SU-DHL-6 (cell line): Measurements from ENCODE around the gene RIMS4.
"Not testable (repeated sequence)": the region's sequence is repeated elsewhere in the genome, so short reads cannot be mapped to it uniquely, and the experiment has no call there.

ENCODE experiments used
- H2AFZ ChIP-seq: fragments of 200-600 bp; sonication (generic); 2 replicates; pipeline ENCODE4 v1.6.1; 2014; ENCODE audit warnings: low read depth, mild to moderate bottlenecking, moderate library complexity, mixed read lengths, antibody characterized with exemption, low read length; ENCODE audit not compliant: severe bottlenecking
- H3F3A ChIP-seq: fragments of 200-600 bp; shearing (Covaris generic); 2 replicates; pipeline ENCODE4 v1.6.0; 2016; ENCODE audit warnings: antibody characterized with exemption, mild to moderate bottlenecking; ENCODE audit not compliant: insufficient read depth
- H3K27ac ChIP-seq: fragments of 200-600 bp; sonication (generic); 2 replicates; pipeline ENCODE4 v1.5.1; 2016; ENCODE audit warnings: low read depth, mild to moderate bottlenecking, low read length, moderate library complexity, mixed read lengths
- H3K27me3 ChIP-seq: fragments of 200-600 bp; sonication (generic), shearing (Covaris generic); 2 replicates; pipeline ENCODE4 v1.6.0; 2014; ENCODE audit warnings: mild to moderate bottlenecking, low read length
- H3K36me3 ChIP-seq: fragments of 200-600 bp; sonication (generic); 2 replicates; pipeline ENCODE4 v1.6.1; 2014; ENCODE audit warnings: mild to moderate bottlenecking, low read length, mixed read lengths
- H3K4me2 ChIP-seq: fragments of 300-600, 200-600 bp; shearing (Covaris generic), sonication (generic); 2 replicates; pipeline ENCODE4 v1.6.0; 2014; ENCODE audit warnings: low read length, low read depth, mild to moderate bottlenecking; ENCODE audit not compliant: poor library complexity, severe bottlenecking
- H3K4me3 ChIP-seq: fragments of 200-600 bp; sonication (generic); 2 replicates; pipeline ENCODE4 v1.5.1; 2014; ENCODE audit warnings: antibody characterized with exemption, low read length, mild to moderate bottlenecking, mixed read lengths; ENCODE audit not compliant: insufficient read depth, poor library complexity, severe bottlenecking
- H3K79me2 ChIP-seq: fragments of 200-600 bp; sonication (generic); 2 replicates; pipeline ENCODE4 v1.6.1; 2014; ENCODE audit warnings: mild to moderate bottlenecking, low read length, moderate library complexity; ENCODE audit not compliant: insufficient read depth
- H3K9ac ChIP-seq: fragments of 200-600 bp; sonication (generic); 2 replicates; pipeline ENCODE4 v1.7.0; 2014; ENCODE audit warnings: mild to moderate bottlenecking, low read length
- H3K9me2 ChIP-seq: fragments of 200-600 bp; sonication (generic); replicated peaks from 2 replicates; pipeline ENCODE4 v1.6.1; 2014; ENCODE audit warnings: low read length; ENCODE audit not compliant: insufficient read depth
- H3K9me3 ChIP-seq: fragments of 200-600 bp; sonication (generic); 2 replicates; pipeline ENCODE4 v1.6.1; 2014; ENCODE audit warnings: low read length, mixed read lengths; ENCODE audit not compliant: insufficient read depth
- H4K20me1 ChIP-seq: fragments of 200-600 bp; sonication (generic); 2 replicates; pipeline ENCODE4 v1.6.1; 2014; ENCODE audit warnings: low read depth, mild to moderate bottlenecking, antibody characterized with exemption, low read length, moderate library complexity, mixed read lengths
- EZH2phosphoT487 ChIP-seq: fragments of 200-600 bp; sonication (generic), shearing (Covaris generic); conservative IDR thresholded peaks from 2 replicates; pipeline ENCODE4 v1.6.1; 2018; ENCODE audit warnings: mild to moderate bottlenecking, antibody characterized with exemption, low read length, moderate library complexity, mixed read lengths
- TF ChIP-seq, protein P1 (sequence below): fragments of 200-600 bp; sonication (generic); IDR thresholded peaks from one replicate; pipeline ENCODE4 v1.5.1; 2017; ENCODE audit warnings: antibody characterized with exemption, mild to moderate bottlenecking, low read length, moderate library complexity; ENCODE audit not compliant: insufficient read depth, poor library complexity, severe bottlenecking

The RIMS4 gene

GRCh38 chr20:44829688-44830087 lies 19.3 kb upstream of the RIMS4 start:
- H3F3A ChIP-seq = no peaks in the 10 kb centered on the region
- no peak overlapping the region for H3K9ac ChIP-seq
- H4K20me1 ChIP-seq = no peaks in the 10 kb centered on the region
- no peak overlapping the region for H3K4me3 ChIP-seq
- H3K9me2 ChIP-seq = no peaks in the 10 kb centered on the region
- H3K27me3 ChIP-seq = no peaks in the 10 kb centered on the region
- H3K4me2 ChIP-seq = no peak overlapping the region
- no peak for TF ChIP-seq EZH2phosphoT487
- TF ChIP-seq, protein P1, sequence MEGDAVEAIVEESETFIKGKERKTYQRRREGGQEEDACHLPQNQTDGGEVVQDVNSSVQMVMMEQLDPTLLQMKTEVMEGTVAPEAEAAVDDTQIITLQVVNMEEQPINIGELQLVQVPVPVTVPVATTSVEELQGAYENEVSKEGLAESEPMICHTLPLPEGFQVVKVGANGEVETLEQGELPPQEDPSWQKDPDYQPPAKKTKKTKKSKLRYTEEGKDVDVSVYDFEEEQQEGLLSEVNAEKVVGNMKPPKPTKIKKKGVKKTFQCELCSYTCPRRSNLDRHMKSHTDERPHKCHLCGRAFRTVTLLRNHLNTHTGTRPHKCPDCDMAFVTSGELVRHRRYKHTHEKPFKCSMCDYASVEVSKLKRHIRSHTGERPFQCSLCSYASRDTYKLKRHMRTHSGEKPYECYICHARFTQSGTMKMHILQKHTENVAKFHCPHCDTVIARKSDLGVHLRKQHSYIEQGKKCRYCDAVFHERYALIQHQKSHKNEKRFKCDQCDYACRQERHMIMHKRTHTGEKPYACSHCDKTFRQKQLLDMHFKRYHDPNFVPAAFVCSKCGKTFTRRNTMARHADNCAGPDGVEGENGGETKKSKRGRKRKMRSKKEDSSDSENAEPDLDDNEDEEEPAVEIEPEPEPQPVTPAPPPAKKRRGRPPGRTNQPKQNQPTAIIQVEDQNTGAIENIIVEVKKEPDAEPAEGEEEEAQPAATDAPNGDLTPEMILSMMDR = no peak
- H3K27ac ChIP-seq = no peak overlapping the region
- H3K36me3 ChIP-seq = no peaks in the 10 kb centered on the region
- H3K9me3 ChIP-seq = no peaks in the 10 kb centered on the region
- H2AFZ ChIP-seq = no peak overlapping the region
- H3K79me2 ChIP-seq = no peaks in the 10 kb centered on the region

- Histone ChIP-seq H3K9me3 (no peaks in the 10 kb centered on the region), H2AFZ (no peak overlapping the region), H3K27me3 (no peaks in the 10 kb centered on the region), H3K79me2 (no peaks in the 10 kb centered on the region), H3K4me2 (no peak overlapping the region), H3F3A (no peaks in the 10 kb centered on the region), H3K4me3 (no peak overlapping the region), H3K27ac (no peak overlapping the region), H4K20me1 (no peaks in the 10 kb centered on the region), H3K9ac (no peak overlapping the region), H3K36me3 (no peaks in the 10 kb centered on the region), H3K9me2 (no peaks in the 10 kb centered on the region)
- TF ChIP-seq, protein P1 = no peak
- TF ChIP-seq EZH2phosphoT487 = no peak
These were observed 18.3 kb upstream of the RIMS4 start for GRCh38 chr20:44828640-44829039.

- no peak overlapping the region for H3K4me2 ChIP-seq
- H4K20me1 ChIP-seq = no peaks in the 10 kb centered on the region
- H3K4me3 ChIP-seq = no peak overlapping the region
- no peaks in the 10 kb centered on the region for H3F3A ChIP-seq
- no peak overlapping the region for H3K27ac ChIP-seq
- no peak overlapping the region for H3K9ac ChIP-seq
- TF ChIP-seq, protein P1 = no peak
- no peak for TF ChIP-seq EZH2phosphoT487
- H3K79me2 ChIP-seq = no peaks in the 10 kb centered on the region
- no peaks in the 10 kb centered on the region for H3K27me3 ChIP-seq
- no peaks in the 10 kb centered on the region for H3K36me3 ChIP-seq
- no peaks in the 10 kb centered on the region for H3K9me3 ChIP-seq
- no peak overlapping the region for H2AFZ ChIP-seq
- H3K9me2 ChIP-seq = no peaks in the 10 kb centered on the region
These were observed 17.1 kb upstream of the RIMS4 start for GRCh38 chr20:44827401-44827800.

DNA sequence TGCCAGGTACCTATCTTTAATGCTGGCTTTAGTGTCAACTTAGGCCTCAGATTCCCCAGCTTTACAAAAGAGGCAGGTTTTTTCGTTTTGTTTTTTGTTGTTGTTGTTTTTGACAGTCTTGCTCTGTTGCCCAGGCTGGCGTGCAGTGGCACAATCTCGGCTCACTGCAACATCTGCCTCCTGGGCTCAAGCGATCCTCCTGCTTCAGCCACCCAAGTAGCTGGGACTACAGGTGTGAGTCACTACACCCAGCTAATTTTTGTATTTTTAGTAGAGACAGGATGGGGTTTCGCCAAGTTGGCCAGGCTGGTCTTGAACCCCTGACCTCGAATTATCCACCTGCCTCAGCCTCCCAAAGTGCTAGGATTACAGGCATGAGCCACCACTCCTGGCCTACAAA lies 11.2 kb upstream of the RIMS4 start:
- H3K9me2 ChIP-seq, H3K4me2 ChIP-seq, H3F3A ChIP-seq, H3K9ac ChIP-seq, H3K36me3 ChIP-seq, H3K27me3 ChIP-seq, H3K27ac ChIP-seq, H3K79me2 ChIP-seq, H2AFZ ChIP-seq, H4K20me1 ChIP-seq, H3K9me3 ChIP-seq, H3K4me3 ChIP-seq: not testable (repeated sequence)
